GM19025 (cell line): ENCODE data around the gene NME3.
A peak's percentile ranks its signal among the peaks of the same experiment; 100 is the strongest.

Experiments
- ATAC-seq: cut with Tn5 transposase; IDR thresholded peaks from one replicate; pipeline ENCODE4 v1.9.1; 2021; ENCODE audit warnings: mild to moderate bottlenecking, low read depth, moderate library complexity; ENCODE audit not compliant: unreplicated experiment

Gene NME3

DNA sequence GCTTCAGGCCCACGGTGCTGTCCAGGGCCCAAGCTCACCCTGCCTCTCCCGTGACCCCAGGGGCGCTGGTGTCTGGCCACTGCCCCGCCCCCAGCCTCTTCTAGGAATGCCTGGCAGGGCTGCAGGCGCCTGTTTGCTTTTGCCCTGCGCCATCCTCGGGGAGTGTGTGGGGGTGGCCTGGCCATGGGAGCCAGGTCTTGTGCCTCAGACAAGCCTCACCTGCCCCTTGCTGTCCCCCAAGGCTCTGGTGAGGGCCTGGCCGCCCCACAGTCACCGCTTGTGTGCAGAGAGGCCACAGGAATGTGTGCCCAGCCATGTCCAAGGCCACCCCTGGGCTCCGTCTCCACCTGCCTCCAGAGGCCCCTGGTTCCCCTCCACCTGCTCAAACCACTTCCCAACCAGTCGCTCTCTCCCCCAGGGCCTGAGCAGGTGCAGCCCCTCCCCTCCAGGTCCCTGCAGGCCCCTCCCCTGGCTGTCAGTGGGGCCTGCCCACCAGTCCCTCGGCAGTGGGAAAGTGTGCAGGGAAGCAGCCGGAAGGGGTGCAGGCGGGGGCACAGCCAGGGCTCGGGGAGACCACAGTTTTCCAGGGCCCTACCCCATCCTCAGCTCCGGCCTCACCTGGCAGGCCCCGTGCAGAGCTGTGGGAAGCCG is 23.0 kb upstream of the NME3 start:
- ATAC-seq, result no peak

DNA sequence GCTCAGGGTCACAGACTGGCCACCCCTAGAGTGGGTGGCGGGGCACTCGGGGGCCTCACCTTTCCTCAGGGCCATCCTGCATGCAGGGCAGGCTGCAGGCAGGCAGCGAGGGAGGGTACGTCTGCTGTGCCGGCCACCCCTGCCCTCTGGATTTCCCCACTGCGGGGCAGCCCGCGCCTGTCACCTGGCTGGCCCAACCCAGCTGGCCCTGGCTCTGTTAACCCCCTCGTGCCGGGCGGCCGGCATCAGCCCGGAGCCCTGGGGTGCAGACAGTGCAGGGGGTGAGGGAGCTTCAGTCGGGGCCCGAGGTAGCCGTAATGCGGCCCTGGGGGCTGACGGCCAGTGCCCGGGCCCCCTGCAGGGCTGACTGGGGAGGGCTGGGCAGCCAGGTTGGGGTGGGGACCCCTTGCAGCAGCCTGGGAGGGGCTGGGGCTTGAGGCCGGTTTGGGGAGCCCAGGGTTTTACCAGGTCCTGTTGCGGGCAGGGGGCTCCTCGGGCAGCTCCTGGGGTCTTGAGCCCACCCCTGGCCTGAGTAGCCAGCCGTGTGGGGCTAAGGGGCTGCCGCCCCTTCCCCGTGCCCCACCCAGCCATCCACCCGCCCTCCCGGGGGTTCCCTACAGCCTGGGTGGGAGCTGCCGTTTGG is 22.4 kb upstream of the NME3 start, which contains the start of gene IGFALS:
IGFALS (minus strand) TSS at position 128 of the 643 bp plus-strand sequence; CDS start at position 75, 53 bp downstream.
- no peak for ATAC-seq

DNA sequence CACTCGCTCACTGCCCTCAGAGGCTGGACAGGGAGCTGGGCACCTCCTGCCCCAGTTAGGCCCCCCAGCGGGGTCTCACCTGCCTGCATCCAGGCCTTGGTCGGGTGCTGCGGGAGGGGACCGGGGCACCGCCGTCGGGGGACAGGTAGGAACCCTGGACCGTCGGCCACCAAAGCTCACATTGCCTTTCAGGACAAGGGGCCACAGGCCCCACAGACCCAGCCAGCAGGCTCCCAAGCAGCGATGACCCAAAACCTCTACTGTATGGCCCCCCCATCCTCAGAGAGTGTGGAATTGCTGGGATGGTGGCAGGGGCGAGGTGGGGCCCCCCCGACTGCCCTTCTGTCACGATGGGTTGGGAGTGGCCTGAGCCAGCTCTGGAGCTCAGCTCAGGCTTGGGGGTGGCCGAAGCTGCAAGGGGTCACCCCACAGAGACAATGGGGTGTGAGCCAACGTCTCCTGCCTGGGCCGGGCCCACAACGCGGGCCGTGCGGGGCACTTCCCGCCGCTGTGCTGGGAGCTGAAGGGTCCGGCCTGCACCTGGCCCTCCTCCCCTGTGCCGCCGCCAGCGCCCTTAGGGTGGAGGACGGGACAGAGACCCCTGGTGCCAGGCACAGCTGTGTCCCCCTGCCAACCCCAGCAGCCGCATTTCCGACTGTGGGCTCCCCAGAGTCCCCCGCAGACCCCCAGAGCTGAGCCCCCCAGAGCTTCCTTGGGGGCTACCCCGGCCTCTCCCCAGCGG is 21.7 kb upstream of the NME3 start:
- no peak for ATAC-seq

DNA sequence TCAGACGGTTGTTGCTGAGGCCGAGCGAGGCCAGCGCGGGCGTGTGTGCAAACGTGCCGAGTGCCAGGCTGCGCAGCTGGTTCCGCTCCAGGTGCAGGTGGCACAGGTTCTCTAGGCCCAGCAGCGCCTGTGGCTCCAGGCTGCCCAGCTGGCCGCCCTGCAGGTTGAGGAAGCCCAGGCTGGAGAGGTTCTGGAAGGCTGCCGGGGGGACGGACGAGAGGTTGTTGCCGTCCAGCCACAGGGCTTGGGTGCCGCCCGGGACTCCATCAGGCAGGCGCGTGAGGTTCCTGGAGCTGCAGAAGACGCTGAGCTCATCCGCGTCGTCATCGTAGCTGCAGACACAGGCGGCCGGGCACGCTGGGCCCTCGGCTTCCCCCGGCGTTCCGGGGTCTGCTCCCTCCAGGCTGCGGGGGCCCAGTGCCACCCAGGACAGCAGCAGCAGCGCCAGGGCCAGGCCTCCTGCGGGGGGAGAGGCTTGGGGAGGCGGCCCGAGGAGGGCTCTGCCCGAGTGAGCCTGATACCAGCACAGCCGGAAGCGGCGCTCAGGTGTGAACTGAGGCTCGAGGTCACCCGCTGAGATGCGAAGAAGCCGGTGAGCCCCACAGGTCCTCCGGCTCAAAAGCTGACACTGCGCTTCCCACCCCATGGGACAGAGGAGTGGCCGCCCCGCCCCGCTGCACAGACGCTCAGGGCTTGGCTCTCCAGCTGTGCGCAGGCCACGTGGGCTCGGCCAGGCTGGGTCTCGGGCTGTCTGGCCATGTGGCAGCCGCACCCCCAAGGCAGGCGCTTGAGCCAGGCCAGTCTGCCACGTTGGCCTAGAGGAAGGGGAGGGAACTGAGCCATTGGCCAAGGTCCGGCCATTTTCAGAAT is 20.8 kb upstream of the NME3 start:
- no peak for ATAC-seq

DNA sequence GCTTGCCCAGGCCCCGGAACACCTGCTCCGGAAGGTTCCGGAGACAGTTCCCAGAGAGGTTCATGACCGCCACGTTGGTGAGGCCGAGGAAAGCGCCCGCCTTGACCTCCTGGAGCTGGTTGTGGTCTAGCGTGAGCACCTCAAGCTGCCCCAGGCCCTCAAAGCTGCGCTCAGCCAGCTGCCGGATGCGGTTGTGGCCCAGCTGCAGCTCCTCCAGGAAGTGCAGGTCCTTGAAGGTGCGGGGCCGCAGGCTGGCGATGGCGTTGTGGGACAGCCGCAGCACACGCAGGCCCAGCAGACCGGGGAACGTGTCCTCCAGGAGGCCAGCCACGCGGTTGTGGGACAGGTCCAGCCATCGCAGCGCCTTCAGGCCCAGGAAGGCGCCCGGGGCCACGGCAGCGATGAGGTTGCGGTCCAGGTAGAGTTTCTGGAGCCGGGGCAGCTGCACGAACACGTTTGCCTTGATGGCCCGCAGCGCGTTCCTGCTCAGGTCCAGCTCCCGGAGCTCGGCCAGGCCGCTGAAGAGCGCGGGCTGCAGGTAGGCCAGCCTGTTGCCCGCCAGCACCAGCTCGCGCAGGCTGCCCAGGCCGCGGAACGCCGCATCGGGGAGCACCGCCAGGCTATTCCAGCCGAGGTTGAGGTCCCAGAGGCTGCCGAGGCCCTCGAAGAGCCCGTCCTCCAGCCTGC is 20.1 kb upstream of the NME3 start:
- no peak for ATAC-seq

DNA sequence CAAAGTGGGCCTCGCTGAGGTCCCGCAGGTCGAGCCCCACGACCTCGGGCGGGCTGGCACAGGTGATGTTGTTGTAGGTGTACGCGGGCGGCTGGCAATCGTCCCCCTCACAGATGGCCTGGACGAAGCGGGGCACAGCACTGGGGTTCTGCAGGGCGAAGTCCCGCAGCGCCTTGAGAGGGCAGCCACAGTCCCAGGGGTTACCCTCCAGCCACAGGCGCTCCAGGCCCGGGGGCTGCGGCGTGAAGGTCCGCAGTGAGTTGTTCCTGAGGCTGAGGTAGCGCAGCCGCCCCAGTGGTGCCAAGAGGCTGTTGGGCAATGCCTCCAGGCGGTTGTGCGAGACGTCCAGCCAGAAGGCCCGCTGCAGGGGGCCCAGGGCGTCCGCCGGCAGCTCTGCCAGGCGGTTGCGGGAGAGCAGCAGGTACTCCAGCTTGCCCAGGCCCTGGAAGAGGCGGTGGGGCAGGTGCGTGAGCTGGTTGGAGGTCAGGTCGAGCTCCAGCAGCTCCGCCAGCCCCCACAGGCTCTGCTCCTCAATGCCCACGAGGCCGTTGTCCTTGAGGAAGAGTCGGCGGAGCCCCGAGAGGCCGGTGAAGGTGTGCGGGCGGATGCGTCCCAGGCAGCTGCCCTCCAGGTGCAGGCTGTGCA is 19.4 kb upstream of the NME3 start:
- ATAC-seq, result no peak

DNA sequence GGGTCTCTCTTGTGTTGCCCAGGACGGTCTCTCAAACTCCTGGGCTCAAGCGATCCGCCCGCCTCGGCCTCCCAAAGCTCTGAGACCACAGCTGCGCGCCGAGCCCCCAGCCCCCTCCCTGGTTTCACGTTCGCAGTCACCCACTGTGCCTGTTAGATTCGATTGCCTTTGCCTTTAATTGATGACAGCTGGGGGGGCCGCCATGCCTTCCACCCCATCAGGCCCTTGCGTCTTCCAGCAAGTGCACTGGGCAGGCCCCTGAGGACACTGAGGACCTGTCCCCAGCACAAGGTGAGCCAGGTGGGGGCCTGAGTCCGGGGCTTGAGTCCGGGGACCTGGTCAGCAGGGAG is 18.9 kb upstream of the NME3 start:
- ATAC-seq, result no peak

DNA sequence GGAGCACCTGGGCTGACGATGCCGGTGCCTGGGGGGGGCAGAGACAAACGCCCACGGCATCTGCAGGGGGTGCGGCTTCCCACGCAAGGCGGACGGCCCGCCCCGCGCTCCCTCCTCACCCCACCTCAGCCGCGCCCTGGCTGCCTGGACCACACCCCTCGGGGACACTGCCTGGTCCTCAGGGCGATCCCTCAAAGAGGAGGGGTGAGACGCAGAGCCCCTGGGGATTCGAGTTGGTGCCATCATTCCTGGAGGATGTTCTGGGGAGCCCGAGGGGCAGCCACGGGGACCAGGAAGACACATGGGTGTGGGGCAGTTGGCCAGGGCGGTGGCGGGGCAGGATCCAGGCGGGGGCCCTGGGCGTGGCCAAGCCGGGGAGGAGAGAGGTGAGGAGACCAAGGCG is 18.3 kb upstream of the NME3 start:
- ATAC-seq, result no peak

DNA sequence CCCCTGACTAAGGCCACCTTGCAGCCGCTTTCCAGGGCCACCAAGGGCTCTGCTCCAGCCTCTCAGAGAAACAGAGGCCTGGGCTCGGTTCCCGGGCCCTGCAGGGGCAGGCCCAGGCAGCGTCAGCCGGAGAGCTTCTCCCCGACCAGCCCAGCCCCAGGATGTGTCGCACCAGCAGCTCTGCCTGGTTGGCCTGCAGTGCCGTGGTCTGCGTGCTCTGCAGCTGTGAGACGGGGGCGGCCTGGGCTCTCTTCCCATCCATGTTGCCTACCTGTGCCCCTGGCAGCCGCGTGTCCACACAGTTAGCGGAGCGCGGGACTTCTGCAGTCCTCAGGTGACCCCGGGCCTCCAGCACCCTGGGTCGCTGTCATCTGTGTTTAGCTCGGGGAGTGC is 17.4 kb upstream of the NME3 start:
- no peak for ATAC-seq

DNA sequence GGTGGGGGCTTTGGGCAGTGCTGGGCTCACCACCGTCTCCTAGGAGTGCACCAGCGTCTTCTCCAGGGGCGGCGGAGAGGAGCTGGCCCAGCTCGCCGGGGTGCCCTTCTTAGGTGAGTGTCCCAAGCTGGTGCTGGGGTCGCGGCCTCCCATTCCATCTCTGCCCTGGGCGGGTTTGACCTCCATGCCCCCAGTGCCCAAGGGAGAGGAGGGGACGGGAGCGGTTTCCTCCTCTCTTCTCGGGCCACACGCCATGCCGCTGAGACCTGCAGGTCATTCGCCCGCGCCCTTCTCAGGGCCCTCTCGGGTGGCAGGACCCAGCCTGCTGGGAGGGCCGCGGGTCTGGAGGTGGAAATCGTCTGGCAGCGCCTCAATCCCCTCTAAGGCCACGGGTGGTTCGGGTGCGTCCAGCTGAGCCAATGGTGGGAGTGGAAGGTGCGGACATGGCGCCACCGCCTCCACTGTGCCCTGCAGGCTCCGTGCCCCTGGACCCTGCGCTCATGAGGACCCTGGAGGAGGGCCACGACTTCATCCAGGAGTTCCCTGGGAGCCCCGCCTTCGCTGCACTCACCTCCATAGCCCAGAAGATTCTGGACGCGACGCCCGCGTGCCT is 16.9 kb upstream of the NME3 start:
- ATAC-seq, result no peak

DNA sequence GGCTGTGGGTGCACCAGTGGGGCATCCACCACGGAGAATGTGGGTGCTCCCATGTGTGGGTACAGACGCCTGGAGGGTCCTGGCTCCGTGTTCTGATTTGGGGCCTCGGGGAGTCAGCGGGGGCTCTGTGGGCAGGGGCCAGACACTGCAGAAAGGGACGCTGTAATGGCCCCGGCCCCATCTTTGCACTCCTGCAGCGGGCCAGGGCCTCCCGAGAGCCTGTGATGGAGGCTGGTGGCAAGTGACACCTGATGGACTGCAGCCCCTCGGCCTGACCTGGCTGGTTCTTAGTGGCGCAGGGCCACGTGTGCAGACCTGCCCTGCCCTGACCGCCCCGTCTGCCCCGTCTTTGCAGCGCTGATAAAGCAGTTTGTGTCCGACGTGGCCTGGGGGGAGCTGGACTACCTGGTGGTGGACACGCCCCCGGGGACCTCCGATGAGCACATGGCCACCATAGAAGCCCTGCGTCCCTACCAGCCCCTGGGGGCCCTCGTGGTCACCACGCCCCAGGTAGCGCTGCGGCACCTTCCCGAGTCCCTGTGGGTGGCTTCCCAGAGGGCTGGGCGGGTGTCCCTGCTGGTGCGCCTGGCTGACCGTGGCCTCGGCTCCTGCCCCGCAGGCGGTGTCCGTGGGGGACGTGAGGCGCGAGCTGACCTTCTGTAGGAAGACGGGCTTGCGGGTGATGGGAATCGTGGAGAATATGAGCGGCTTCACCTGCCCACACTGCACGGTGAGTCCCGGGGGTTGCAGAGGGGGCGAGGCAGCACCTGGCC is 16.2 kb upstream of the NME3 start:
- no peak for ATAC-seq

DNA sequence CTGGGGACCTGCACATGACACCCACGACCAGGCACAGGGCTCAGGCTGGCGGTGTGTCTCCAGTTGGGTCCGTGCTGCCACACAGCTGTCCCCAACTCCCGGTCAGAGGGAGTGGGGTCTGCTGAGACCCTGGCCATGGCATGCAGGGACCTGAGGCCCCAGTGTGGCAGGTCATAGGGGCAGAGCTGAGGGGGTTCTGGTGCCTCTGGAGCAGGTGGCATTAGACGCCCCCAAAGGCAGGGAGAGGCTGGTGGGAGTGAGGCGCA is 15.6 kb upstream of the NME3 start:
- no peak for ATAC-seq

DNA sequence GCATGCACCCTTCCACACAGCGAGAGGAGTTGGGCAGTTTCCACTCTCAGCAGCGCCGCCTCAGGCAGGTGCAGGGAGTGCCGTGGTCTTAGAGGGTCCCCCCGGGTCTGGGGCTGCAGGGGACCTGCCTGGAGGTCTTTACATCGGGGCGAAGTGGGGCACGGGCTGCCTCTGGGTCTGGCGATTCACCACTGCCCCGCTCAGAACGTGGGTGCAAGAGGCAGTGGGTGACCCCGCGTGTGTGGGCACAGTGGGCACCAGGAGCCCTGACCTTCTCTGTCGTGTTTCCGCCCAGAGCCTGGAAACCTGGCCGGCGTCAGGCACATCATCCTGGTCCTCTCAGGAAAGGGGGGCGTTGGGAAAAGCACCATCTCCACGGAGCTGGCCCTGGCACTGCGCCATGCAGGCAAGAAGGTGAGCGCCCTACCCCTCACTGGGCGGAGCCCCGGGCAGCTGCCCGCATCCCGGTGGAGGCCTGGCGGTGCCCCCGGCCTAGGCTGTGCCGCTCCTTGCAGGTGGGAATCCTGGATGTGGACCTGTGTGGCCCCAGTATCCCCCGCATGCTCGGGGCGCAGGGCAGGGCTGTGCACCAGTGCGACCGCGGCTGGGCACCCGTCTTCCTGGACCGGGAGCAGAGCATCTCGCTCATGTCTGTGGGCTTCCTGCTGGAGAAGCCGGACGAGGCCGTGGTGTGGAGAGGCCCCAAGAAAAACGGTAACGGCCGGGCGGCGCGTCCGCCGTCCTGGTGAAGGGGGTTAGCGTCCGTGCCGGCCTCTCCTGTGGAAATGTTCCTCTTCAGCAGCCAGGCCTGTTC is 15.1 kb upstream of the NME3 start:
- ATAC-seq, result no peak

DNA sequence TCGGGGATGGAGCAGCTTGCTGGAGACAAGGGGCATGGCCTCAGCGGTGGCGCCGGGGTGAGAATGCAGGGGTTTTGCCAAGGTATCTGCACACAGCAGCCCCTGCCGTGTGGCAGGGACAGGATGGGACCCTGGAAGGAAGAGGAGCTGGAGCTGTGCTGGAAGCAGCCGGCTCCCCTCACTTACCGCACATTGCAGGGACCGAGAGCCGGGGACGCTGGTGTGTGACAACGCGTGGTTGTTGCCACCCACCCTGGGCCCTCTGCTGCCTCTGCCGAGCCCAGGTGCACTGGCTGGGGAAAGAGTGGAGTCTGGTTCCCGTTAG is 14.5 kb upstream of the NME3 start:
- ATAC-seq, result no peak

DNA sequence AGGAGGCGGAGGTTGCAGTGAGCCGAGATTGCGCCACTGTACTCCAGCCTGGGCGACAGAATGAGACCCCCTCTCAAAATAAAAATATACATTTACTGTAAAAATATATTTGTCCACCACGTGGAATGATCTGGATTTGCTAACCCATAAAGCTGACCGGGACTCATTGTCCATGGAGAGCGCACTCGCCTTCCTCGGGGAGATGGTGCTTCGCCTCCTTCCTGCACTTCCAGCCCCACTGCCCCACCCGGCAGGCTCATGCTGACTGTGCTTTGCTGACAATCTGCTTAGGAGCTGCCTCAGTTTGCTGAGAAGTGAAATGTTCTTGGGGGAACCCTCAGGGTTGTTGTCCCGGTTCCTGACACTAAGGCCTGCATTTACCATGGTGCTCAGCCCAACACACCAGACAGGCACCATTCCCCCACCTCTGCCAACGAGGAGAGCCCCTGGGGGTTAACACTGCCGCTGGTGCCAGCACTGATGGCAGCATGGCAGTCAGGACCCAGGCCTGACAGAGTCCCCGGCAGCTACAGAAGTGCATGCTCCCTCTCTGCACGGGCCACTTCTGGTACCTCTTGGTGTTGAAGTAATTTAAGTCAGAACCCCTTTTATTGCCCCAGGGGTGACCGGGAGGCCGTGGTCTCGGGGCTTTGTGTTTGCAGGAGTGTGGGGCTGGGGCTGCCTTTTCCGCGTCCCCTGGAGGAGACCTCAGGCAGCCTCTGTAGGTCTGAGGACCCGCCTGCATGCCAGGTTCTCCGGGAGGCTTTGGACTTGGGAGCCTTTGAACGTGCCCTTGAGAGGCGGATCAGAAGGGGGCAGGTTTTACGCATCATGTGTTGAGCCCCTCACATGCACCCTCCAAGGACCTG is 13.9 kb upstream of the NME3 start:
- no peak for ATAC-seq

DNA sequence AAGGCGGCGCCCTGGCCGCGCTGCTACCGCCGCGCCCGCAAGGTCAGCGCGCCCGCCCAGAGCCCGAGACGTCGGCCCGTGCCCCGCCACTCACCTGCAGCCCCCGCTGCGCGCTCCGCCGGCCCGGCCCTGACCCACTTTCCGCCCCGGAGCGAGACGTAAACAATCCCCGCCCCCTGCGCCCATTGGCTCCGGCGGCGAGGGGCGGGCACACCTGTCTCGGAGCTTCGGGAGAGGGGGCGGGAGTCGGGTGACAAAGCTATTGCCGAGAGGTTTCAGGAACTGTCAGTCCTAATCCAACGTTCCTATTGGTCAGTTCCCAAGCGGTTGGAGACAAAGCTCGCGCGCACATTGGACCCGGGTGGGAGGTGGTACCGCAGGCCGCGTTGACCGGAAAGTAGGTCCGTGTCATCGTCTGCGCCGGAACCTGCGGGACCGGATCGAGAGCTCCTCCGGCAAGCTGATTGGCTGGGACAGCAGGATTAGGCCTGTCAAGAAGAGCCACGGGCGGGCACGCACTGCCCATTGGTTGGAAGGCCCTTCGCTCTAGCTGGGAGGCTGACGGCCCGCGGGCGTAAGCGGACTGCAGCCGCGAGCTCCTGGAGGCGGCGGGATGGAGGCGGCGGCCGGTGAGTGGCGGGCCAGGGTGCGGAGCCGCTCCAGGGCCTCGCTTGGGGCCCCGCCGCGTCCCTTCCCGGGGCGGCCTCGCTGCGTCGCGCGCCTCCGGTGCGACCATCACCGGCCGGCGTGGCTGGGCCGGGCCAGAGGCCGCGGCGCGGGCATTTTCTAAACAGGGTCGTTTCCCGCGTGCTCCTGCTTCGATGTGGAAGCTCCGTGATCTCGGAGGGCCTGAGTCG is 11.3 kb upstream of the NME3 start, which contains the start of the genes NUBP2 and SPSB3:
NUBP2 (plus strand) TSS at position 553 of the 857 bp plus-strand sequence; CDS start at position 614, 61 bp downstream.
SPSB3 (minus strand) TSS at position 164 of the 857 bp plus-strand sequence. CDS start 1,088 bp downstream, outside the sequence.
- ATAC-seq, result peak; percentile 82
